Activated T-helper 2 cell treated with anti-CD3 and anti-CD28 coated beads, Interferon-gamma antibody, Interleukin-2, Interleukin-4, amounts not matched to agents 10 μg/mL and 5 μg/mL and 100 μg/mL, durations not matched to agents 14 hours and 24 hours and 36 hours (primary cell): Measurements from ENCODE around the gene PPP4R1. TPM values are rescaled to one million over a fixed set of nuclear protein-coding genes. Genes with fewer than 3 reads are reported as not detected.

ENCODE experiments used
- DNase-seq: peaks from one replicate; pipeline ENCODE4 v3.0.0; 2021; ENCODE audit warnings: low spot score
- H3K27ac Mint-ChIP-seq: one replicate; pipeline ENCODE4 v1.8.0; 2021; ENCODE audit warnings: mixed read lengths
- H3K27me3 Mint-ChIP-seq: one replicate; pipeline ENCODE4 v1.8.0; 2021; ENCODE audit warnings: low read depth, mixed read lengths
- H3K36me3 Mint-ChIP-seq: one replicate; pipeline ENCODE4 v1.8.0; 2021; ENCODE audit warnings: low read depth, mixed read lengths
- H3K4me1 Mint-ChIP-seq: one replicate; pipeline ENCODE4 v1.8.0; 2021; ENCODE audit warnings: low read depth, mixed read lengths
- H3K4me3 Mint-ChIP-seq: one replicate; pipeline ENCODE4 v1.8.0; 2021; ENCODE audit warnings: low read depth, mild to moderate bottlenecking, moderate library complexity, mixed read lengths
- H3K9me3 Mint-ChIP-seq: one replicate; pipeline ENCODE4 v1.8.0; 2021; ENCODE audit warnings: mixed read lengths
- intact Hi-C: fragments of 100-400 bp; cut with micrococcal nuclease; formaldehyde crosslinking; loops from one replicate; pipeline ENCODE4 v1.15.1; 2023
- total RNA-seq: library from RNA; stranded (reverse); gene quantifications from 2 replicates; pipeline ENCODE4 v1.2.3, GENCODE V29; 2022

PPP4R1 gene
- total RNA-seq, 1 donor from 2014 or later = 44.3 TPM

DNA sequence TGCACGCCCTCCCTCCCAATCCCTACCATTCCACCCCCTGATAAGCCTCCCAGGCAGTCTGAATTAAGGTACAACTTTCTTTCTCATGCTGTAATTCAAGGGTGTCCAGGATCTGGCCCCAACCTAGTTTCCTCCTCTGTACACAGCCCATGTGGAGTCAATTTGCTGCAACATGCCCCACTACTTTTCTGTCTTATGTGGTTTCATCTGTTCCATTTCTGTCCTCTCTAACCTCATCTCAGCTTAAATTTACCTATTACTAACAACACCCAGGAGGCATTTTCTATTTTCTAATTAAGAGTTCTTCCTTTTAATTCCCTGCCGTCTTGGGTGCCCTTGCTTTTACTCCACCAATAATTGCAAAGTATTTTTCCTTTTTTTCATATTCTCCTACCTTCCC lies 10.0 kb downstream of the PPP4R1 start:
- Mint-ChIP-seq H3K9me3 (peaks cover 13% of the 10 kb centered on the region), H3K36me3 (peaks cover 18% of the 10 kb centered on the region), H3K4me3 (no peak overlapping the region), H3K4me1 (peaks cover 14% of the 10 kb centered on the region), H3K27ac (no peak overlapping the region), H3K27me3 (no peaks in the 10 kb centered on the region)
- intact Hi-C loops = no loop called here
- no peak for DNase-seq

DNA sequence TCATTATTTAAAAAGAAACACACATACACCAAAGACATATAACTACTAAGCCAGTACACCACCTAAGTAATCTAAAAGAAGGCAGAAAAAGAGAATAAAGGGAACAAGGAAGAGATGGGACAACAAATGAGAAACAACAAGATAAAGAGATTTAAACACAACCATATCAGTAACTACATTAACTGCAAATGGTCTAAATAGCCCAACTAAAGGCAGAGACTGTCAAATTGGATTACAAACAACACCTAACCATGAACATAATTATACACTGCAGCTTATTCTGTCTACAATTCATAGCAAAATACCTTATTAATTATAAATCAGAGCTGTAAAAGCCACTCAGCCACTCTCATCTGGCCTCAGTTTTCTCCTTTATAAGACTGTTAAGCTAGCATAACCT lies 15.0 kb downstream of the PPP4R1 start:
- Mint-ChIP-seq H3K27me3 (no peaks in the 10 kb centered on the region), H3K4me3 (no peak overlapping the region), H3K4me1 (peaks cover 16% of the 10 kb centered on the region), H3K9me3 (peaks cover 37% of the 10 kb centered on the region), H3K36me3 (peaks cover 33% of the 10 kb centered on the region), H3K27ac (no peak overlapping the region)
- no peak for DNase-seq
- intact Hi-C loops = no loop called here

- no peak for DNase-seq
- Mint-ChIP-seq H3K27me3 (no peaks in the 10 kb centered on the region), H3K4me3 (no peak overlapping the region), H3K9me3 (peaks cover 37% of the 10 kb centered on the region), H3K36me3 (peaks cover 34% of the 10 kb centered on the region), H3K4me1 (peaks cover 16% of the 10 kb centered on the region), H3K27ac (no peak overlapping the region)
- intact Hi-C loops = no loop called here
Measured at GRCh38 chr18:9597609-9598008, 16.8 kb downstream of the PPP4R1 start.

DNA sequence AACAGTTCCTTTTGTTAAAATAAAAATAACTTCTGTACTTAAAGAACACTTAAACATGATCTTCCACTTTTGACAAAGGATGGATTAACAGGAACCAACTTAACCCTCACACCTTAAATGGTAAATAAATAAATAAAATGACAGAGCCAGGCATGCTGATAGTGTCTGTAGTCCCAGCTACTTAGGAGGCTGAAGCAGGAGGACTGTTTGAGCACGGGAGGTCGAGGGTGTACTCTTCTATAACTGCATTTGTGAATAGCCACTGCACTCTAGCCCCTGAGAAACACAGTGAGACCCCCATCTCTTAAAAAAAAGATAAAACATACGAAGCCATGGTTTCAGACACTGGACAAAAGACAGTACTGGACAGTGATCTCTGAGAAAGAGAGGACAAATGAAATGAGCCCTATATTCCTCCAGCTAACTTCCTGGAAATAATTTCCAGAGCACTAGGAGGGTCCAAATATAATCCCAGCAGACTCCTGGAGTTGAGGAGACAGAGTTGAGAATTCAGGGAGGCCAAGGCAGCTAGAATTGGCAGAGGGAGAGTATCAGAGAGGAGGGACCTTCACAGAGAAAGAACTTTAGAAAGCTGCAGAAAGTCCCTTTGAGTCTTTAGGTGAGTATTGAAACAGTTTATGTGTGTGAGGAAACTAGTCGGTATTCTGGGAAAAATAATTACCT lies 17.4 kb downstream of the PPP4R1 start:
- peaks cover 37% of the 10 kb centered on the region for H3K9me3 Mint-ChIP-seq
- no peak overlapping the region for H3K27ac Mint-ChIP-seq
- peaks cover 35% of the 10 kb centered on the region for H3K36me3 Mint-ChIP-seq
- DNase-seq = no peak
- H3K4me1 Mint-ChIP-seq = peaks cover 16% of the 10 kb centered on the region
- intact Hi-C loops = no loop called here
- H3K4me3 Mint-ChIP-seq = no peak overlapping the region
- no peaks in the 10 kb centered on the region for H3K27me3 Mint-ChIP-seq

GRCh38 chr18:9596226-9596625 lies 18.1 kb downstream of the PPP4R1 start:
- H3K36me3 Mint-ChIP-seq = peaks cover 32% of the 10 kb centered on the region
- no peak for DNase-seq
- intact Hi-C loops = no loop called here
- no peaks in the 10 kb centered on the region for H3K27me3 Mint-ChIP-seq
- peaks cover 16% of the 10 kb centered on the region for H3K4me1 Mint-ChIP-seq
- no peak overlapping the region for H3K4me3 Mint-ChIP-seq
- peaks cover 37% of the 10 kb centered on the region for H3K9me3 Mint-ChIP-seq
- H3K27ac Mint-ChIP-seq = no peak overlapping the region

- H3K27ac Mint-ChIP-seq = no peak overlapping the region
- intact Hi-C loops = no loop called here
- H3K27me3 Mint-ChIP-seq = no peaks in the 10 kb centered on the region
- peaks cover 34% of the 10 kb centered on the region for H3K36me3 Mint-ChIP-seq
- peaks cover 27% of the 10 kb centered on the region for H3K9me3 Mint-ChIP-seq
- H3K4me1 Mint-ChIP-seq = peaks cover 16% of the 10 kb centered on the region
- H3K4me3 Mint-ChIP-seq = no peak overlapping the region
- DNase-seq = no peak
Measured at GRCh38 chr18:9594823-9595596, 19.3 kb downstream of the PPP4R1 start.

- H3K4me1 Mint-ChIP-seq = no peaks in the 10 kb centered on the region
Measured at GRCh38 chr18:9587924-9588323, 26.4 kb downstream of the PPP4R1 start.

GRCh38 chr18:9586814-9587213 lies 27.5 kb downstream of the PPP4R1 start:
- no peak overlapping the region for H3K27ac Mint-ChIP-seq
- H3K27me3 Mint-ChIP-seq = no peaks in the 10 kb centered on the region
- no peak overlapping the region for H3K4me3 Mint-ChIP-seq
- H3K9me3 Mint-ChIP-seq = no peaks in the 10 kb centered on the region
- H3K4me1 Mint-ChIP-seq = no peaks in the 10 kb centered on the region
- intact Hi-C loops = no loop called here
- H3K36me3 Mint-ChIP-seq = peaks cover 38% of the 10 kb centered on the region
- DNase-seq = no peak

More at GRCh38 chr18:9587924-9588323, 26.4 kb downstream of the PPP4R1 start:
- Mint-ChIP-seq H3K27ac (no peak overlapping the region), H3K27me3 (no peaks in the 10 kb centered on the region), H3K36me3 (peaks cover 34% of the 10 kb centered on the region), H3K4me3 (no peak overlapping the region), H3K9me3 (no peaks in the 10 kb centered on the region)
- intact Hi-C loops = no loop called here
- DNase-seq = no peak

GRCh38 chr18:9581667-9582066 lies 32.7 kb downstream of the PPP4R1 start:
- no peaks in the 10 kb centered on the region for H3K27me3 Mint-ChIP-seq
- peaks cover 10% of the 10 kb centered on the region for H3K9me3 Mint-ChIP-seq
- no peaks in the 10 kb centered on the region for H3K4me1 Mint-ChIP-seq
- intact Hi-C loops = no loop called here
- DNase-seq = no peak
- no peak overlapping the region for H3K27ac Mint-ChIP-seq
- H3K36me3 Mint-ChIP-seq = peaks cover 36% of the 10 kb centered on the region
- H3K4me3 Mint-ChIP-seq = no peak overlapping the region

- no peaks in the 10 kb centered on the region for H3K27me3 Mint-ChIP-seq
- intact Hi-C loops = no loop called here
- peaks cover 10% of the 10 kb centered on the region for H3K9me3 Mint-ChIP-seq
- H3K36me3 Mint-ChIP-seq = peaks cover 33% of the 10 kb centered on the region
- no peaks in the 10 kb centered on the region for H3K4me1 Mint-ChIP-seq
- no peak for DNase-seq
- no peak overlapping the region for H3K4me3 Mint-ChIP-seq
- no peak overlapping the region for H3K27ac Mint-ChIP-seq
Measured at GRCh38 chr18:9578306-9578705, 36.1 kb downstream of the PPP4R1 start.

DNA sequence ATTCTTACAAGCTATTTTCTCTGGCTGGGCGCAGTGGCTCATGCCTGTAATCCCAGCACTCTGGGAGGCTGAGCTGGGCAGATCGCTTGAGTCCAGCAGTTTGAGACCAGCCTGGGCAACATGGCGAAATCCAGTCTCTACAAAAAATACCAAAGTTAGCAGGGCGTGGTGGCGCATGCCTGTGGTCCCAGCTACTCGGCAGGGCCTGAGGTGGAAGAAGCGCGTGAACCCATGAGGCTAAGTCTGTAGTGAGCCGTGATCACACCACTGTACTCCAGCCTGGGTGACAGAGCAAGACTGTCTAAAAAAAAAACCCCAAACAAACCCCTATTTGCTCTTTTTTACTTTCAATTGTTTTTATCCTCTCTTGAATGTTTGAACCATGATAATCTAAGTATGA lies 37.0 kb downstream of the PPP4R1 start:
- Mint-ChIP-seq H3K36me3 (peaks cover 25% of the 10 kb centered on the region), H3K4me3 (no peak overlapping the region), H3K4me1 (no peaks in the 10 kb centered on the region), H3K9me3 (peaks cover 10% of the 10 kb centered on the region), H3K27me3 (no peaks in the 10 kb centered on the region), H3K27ac (no peak overlapping the region)
- intact Hi-C loops = no loop called here
- DNase-seq = no peak

- Mint-ChIP-seq H3K4me3 (no peak overlapping the region), H3K36me3 (peaks cover 16% of the 10 kb centered on the region)
- intact Hi-C loops = no loop called here
Measured at GRCh38 chr18:9575558-9575957, 38.8 kb downstream of the PPP4R1 start.

DNA sequence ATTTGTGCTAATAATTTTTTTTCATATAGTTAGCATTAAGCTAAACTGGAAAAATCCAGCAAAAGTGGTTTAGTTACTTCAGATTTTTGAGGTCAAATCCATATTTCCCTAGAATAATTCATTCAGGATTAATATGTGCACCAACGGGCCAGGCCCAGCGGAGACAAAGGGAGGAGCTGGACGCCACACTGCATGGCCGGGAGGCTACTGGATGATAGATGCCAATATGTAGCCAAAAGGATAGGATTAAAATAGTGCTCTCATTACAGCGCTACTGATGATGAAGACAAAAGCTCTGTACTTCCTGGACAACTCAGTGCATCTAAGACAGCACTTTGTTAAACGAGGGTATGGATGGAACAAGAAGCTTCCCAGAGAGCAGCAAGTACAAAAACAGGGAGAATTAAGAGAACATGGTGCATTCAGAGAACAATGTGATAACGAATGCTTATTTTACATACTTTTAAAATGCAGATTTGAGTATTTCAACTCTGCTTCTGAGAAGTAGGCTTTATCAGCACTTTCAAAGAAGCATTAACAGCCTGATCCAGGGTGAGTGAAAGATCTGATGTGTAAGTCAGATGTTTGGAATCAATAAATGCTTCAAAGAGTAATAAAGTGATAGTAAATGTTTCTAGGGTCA lies 39.8 kb downstream of the PPP4R1 start:
- DNase-seq = no peak
- Mint-ChIP-seq H3K36me3 (peaks cover 21% of the 10 kb centered on the region), H3K9me3 (no peaks in the 10 kb centered on the region), H3K27me3 (no peaks in the 10 kb centered on the region), H3K4me3 (no peak overlapping the region), H3K4me1 (no peaks in the 10 kb centered on the region), H3K27ac (no peak overlapping the region)
- intact Hi-C loops = no loop called here

More at GRCh38 chr18:9575558-9575957, 38.8 kb downstream of the PPP4R1 start:
- Mint-ChIP-seq H3K9me3 (no peaks in the 10 kb centered on the region), H3K27me3 (no peaks in the 10 kb centered on the region), H3K27ac (no peak overlapping the region), H3K4me1 (no peaks in the 10 kb centered on the region)
- DNase-seq = no peak
